Kidney epithelial cell (primary cell): Measurements from ENCODE around the gene MSANTD2. TPM values are rescaled to one million over a fixed set of nuclear protein-coding genes. Genes with fewer than 3 reads are reported as not detected.
"Not testable (repeated sequence)": the region's sequence is repeated elsewhere in the genome, so short reads cannot be mapped to it uniquely, and the experiment has no call there.

Experiments
- DNase-seq: peaks from one replicate; pipeline ENCODE4 v3.0.0-alpha.2; 2010; ENCODE audit warnings: low read depth
- H3K27me3 ChIP-seq: 2 replicates; pipeline ENCODE4 v1.6.0; 2011; ENCODE audit warnings: low read length; ENCODE audit not compliant: control insufficient read depth, insufficient read depth
- H3K36me3 ChIP-seq: 2 replicates; pipeline ENCODE4 v1.5.1; 2011; ENCODE audit warnings: low read length; ENCODE audit not compliant: control insufficient read depth, insufficient read depth
- H3K4me3 ChIP-seq: 2 replicates; pipeline ENCODE4 v1.5.1; 2011; ENCODE audit warnings: low read depth, mild to moderate bottlenecking, control low read depth, low read length
- CTCF ChIP-seq: IDR thresholded peaks from 2 replicates; pipeline ENCODE4 v1.5.1; 2011; ENCODE audit warnings: mild to moderate bottlenecking, moderate library complexity, low read length, control low read depth, inconsistent platforms; ENCODE audit not compliant: insufficient read depth, poor library complexity, severe bottlenecking
- total RNA-seq: library from RNA; depleted of rRNA; stranded (reverse); fragments of >200 nt; gene quantifications from 2 replicates; pipeline ENCODE4 v1.2.3, GENCODE V29; 2015

The MSANTD2 gene
- total RNA-seq, 1 donor from 2014 or later, result 16.0 TPM

- Histone ChIP-seq H3K27me3 (no peaks in the 10 kb centered on the region), H3K36me3 (no peaks in the 10 kb centered on the region), H3K4me3 (no peak overlapping the region)
- TF ChIP-seq CTCF, result no peak
- no peak for DNase-seq
Measured at GRCh38 chr11:124779568-124779967, 20.6 kb downstream of the MSANTD2 start.

GRCh38 chr11:124778281-124778680 is 21.9 kb downstream of the MSANTD2 start:
- no peaks in the 10 kb centered on the region for H3K27me3 ChIP-seq
- DNase-seq, result no peak
- no peak overlapping the region for H3K4me3 ChIP-seq
- H3K36me3 ChIP-seq, result no peaks in the 10 kb centered on the region
- TF ChIP-seq CTCF, result peak; percentile 28

DNA sequence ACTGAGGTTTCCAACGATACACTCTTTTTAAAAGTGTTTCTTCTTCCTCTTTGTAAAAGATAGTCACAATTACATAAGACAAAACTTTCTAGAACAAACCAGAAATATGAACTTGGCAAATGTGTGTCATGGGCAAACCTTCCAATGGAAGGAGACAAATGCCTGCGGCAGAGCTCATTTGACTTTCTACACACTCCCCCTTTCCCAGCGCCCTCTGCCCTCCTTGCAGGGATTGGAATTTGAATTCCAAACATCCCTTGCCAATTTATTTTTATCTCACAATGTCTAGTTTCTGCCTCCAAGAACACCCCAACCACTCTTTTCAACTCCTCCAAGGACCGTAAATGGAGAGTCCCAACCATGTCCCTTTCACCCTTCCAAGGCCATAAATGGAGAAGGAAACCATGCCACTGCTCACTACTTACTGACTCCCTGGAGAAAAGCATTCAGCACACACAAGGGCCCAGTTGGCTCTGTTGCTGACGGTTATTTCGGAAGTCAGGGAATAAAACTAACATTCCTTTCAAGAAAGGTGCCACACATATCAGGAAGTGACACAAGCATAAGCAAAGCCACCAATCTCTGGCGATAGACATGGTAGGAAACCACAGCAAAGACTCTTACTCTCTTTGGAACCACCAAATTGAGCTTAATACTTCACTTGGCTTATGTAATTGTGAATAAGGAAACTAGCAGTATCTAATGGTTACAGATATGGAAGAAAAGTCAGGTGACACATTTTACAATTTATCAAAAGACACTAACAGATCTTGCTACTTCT is 23.2 kb downstream of the MSANTD2 start:
- no peak for DNase-seq
- H3K27me3 ChIP-seq, result no peaks in the 10 kb centered on the region
- H3K36me3 ChIP-seq, result no peaks in the 10 kb centered on the region
- no peak overlapping the region for H3K4me3 ChIP-seq
- no peak for TF ChIP-seq CTCF

GRCh38 chr11:124770959-124771358 is 29.2 kb downstream of the MSANTD2 start:
- H3K27me3 ChIP-seq, H3K36me3 ChIP-seq, DNase-seq, H3K4me3 ChIP-seq: not testable (repeated sequence)

- H3K36me3 ChIP-seq, result no peaks in the 10 kb centered on the region
- no peak for TF ChIP-seq CTCF
- H3K4me3 ChIP-seq, result no peak overlapping the region
- DNase-seq, result no peak
- no peaks in the 10 kb centered on the region for H3K27me3 ChIP-seq
Measured at GRCh38 chr11:124769806-124770774, 30.1 kb downstream of the MSANTD2 start.

DNA sequence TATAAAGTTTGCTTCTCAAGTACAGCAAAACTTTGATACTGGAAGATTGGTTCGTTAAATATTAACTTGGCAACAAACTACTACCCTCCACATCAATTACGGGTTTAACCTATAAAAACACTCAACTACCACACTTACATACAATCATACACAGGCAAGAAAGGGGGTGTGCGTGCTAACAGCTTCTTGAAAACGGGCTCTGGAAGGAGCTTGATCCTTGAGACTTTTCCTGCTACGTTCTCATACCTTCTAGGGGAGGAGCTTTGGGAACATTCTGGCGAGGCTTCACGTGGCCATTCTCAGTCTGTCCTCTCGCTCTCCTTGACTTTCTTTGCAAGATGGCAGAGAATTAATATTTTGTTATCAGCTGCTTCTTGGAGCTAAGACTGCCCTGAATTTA is 31.3 kb downstream of the MSANTD2 start:
- no peak for TF ChIP-seq CTCF
- no peaks in the 10 kb centered on the region for H3K36me3 ChIP-seq
- H3K4me3 ChIP-seq, result no peak overlapping the region
- H3K27me3 ChIP-seq, result no peaks in the 10 kb centered on the region
- no peak for DNase-seq
